Measurements from ENCODE around the gene MVD. TPM values are rescaled to one million over a fixed set of nuclear protein-coding genes. Genes with fewer than 3 reads are reported as not detected.

MVD gene
- polyA plus RNA-seq, 4 donors = 28.4 to 115 (median 34.9) TPM

Other genes with a start within 250 kb of the MVD start
- gene ZFPM1, start 209.8 kb downstream of the MVD start, polyA plus RNA-seq = 10 to 100 TPM in 2 of 4 donors, 1 to 10 TPM in 2; 8.1 to 26.6 (median 12.0) TPM
- 10 to 100 TPM; 19.7 to 31.9 (median 28.2) TPM for gene ZC3H18, start 92.7 kb downstream of the MVD start, polyA plus RNA-seq
- gene IL17C, start 24.5 kb downstream of the MVD start, polyA plus RNA-seq = under 1 TPM in 1 of 4 donors, not detected in 3; 0.19 TPM
- 100 to 1,000 TPM in 3 of 4 donors, 10 to 100 TPM in 1; 61.1 to 320 (median 175) TPM for gene CYBA, start 12.0 kb downstream of the MVD start, polyA plus RNA-seq
- gene SNAI3, start 23.4 kb upstream of the MVD start, polyA plus RNA-seq = 1 to 10 TPM in 2 of 4 donors, under 1 TPM in 2; 0.45 to 3.2 (median 0.86) TPM
- 10 to 100 TPM in 3 of 4 donors, 1 to 10 TPM in 1; 9.2 to 15.1 (median 12.1) TPM for gene RNF166, start 43.3 kb upstream of the MVD start, polyA plus RNA-seq
- 10 to 100 TPM in 3 of 4 donors, 1 to 10 TPM in 1; 7.8 to 15.0 (median 11.2) TPM for gene CTU2, start 43.4 kb upstream of the MVD start, polyA plus RNA-seq
- 10 to 100 TPM; 22.8 to 95.0 (median 57.7) TPM for gene PIEZO1, start 122.1 kb upstream of the MVD start, polyA plus RNA-seq
- gene CDT1, start 140.7 kb upstream of the MVD start, polyA plus RNA-seq = 10 to 100 TPM in 2 of 4 donors, 1 to 10 TPM in 2; 1.1 to 16.7 (median 9.0) TPM
- 100 to 1,000 TPM; 121 to 255 (median 222) TPM for gene APRT, start 148.8 kb upstream of the MVD start, polyA plus RNA-seq
- gene GALNS, start 193.9 kb upstream of the MVD start, polyA plus RNA-seq = 10 to 100 TPM; 28.3 to 35.4 (median 32.7) TPM
- gene TRAPPC2L, start 194.0 kb upstream of the MVD start, polyA plus RNA-seq = 100 to 1,000 TPM in 1 of 4 donors, 10 to 100 TPM in 3; 46.6 to 104 (median 72.7) TPM
- under 1 TPM in 1 of 4 donors, not detected in 3; 0.12 TPM for gene PABPN1L, start 203.6 kb upstream of the MVD start, polyA plus RNA-seq